AG04449 (cell line): ENCODE data around the gene STAT4.

Source experiments
- CTCF ChIA-PET: fragments of 350-600 bp; formaldehyde crosslinking; extraction: SDS; loops from one replicate; lab custom pipeline; 2021; ENCODE audit warnings: antibody characterized with exemption; lab: Yijun Ruan, JAX
- POLR2A ChIA-PET: fragments of 400-600, 350-600 bp; formaldehyde crosslinking; extraction: SDS; loops from one replicate; lab custom pipeline; 2020; ENCODE audit warnings: antibody characterized with exemption, inconsistent platforms; lab: Yijun Ruan, JAX
- DNase-seq: peaks from one replicate; pipeline ENCODE4 v3.0.0-alpha.2; 2010; ENCODE audit warnings: low read depth, low spot score
- H3K4me3 ChIP-seq: 2 replicates; pipeline ENCODE4 v1.5.1; 2011; ENCODE audit warnings: low read depth, mild to moderate bottlenecking, control low read depth, low read length
- CTCF ChIP-seq: IDR thresholded peaks from one replicate; pipeline ENCODE4 v1.5.1; 2011; ENCODE audit warnings: mild to moderate bottlenecking, moderate library complexity, low read length, control low read depth, inconsistent platforms; ENCODE audit not compliant: insufficient read depth; ENCODE audit errors: missing control alignments

Gene STAT4

DNA sequence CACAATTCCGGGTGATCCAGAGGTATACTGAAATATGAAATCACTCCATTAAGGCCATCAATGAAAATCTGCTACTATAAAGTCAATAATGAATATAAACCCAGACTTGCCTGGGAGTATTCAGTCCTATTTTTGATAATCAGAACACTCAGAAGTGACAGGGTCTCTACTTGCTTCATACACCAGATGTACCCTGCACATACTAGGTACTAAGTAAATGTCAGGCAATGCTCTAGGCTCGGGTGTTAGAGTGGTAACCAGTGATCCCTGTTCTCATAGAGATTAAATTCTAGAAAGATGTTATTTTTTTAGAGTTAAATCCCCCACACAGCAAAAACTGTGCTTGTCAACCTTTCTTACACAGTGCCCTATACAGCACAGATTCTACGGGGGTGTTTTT is 149.2 kb downstream of the STAT4 start:
- ChIA-PET POLR2A (interaction anchor here (1.1 kb wide), 1 partner anchor 10 kb away, joined by 3 read pairs; no protein-coding TSS in a partner anchor), CTCF (interaction anchor here (1.0 to 2.3 kb wide), 2 partner anchors 9 to 14 kb away, joined by 4 to 5 read pairs; no protein-coding TSS in a partner anchor)
- no peak overlapping the region for H3K4me3 ChIP-seq
- DNase-seq: no peak
- no peak for TF ChIP-seq CTCF

DNA sequence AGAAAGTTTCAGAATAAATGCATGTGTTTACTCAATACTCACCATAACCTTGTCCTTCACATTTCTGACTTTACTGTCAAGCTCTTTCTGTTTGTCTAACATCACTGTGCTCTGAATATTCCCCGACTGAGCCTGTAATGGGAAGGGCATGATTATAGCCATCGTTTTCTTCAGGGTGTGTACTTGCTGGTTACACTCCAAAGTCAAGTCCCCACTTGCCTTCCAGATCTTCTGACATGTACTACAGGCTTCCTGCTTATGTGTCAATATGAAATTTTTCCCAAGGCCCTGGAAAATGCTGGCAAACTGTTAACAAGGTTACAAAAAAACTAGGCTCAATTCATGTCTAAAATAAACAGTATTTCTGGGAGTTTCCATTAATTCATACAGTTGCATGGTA is 149.8 kb downstream of the STAT4 start:
- no peak for DNase-seq
- TF ChIP-seq CTCF: no peak
- no peak overlapping the region for H3K4me3 ChIP-seq
- ChIA-PET POLR2A (interaction anchor here (0.8 kb wide), 1 partner anchor 11 kb away, joined by 3 read pairs; no protein-coding TSS in a partner anchor), CTCF (interaction anchor here (1.0 to 2.3 kb wide), 2 partner anchors 9 to 13 kb away, joined by 4 to 5 read pairs; no protein-coding TSS in a partner anchor)

GRCh38 chr2:190999949-191000665 is 150.7 kb downstream of the STAT4 start:
- no peak for DNase-seq
- POLR2A ChIA-PET: interaction anchor here (0.8 kb wide), 1 partner anchor 12 kb away, joined by 3 read pairs; no protein-coding TSS in a partner anchor
- no peak overlapping the region for H3K4me3 ChIP-seq
- CTCF ChIA-PET: interaction anchor here (2.7 kb wide), 1 partner anchor 12 kb away, joined by 9 read pairs; no protein-coding TSS in a partner anchor
- no peak for TF ChIP-seq CTCF

DNA sequence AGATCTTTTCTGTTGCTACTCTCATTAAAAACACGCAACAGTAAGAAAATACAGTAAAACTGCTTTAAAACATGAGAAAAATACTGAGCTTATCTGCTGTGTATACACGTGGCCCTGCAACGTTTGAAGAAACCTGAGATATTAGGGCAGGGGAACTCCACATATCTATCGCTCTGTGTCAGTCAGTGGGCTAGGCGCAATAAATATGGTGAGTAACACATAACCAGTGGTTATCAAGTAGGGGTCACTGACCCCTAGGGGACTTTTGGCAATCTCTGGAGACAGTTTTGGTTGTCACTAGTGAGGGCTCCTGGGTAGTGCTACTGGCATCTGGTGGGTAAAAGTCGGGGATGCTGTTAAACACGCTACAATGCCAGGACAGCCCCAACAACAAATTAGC is 151.7 kb downstream of the STAT4 start:
- TF ChIP-seq CTCF: no peak
- ChIA-PET CTCF (interaction anchor here (2.7 kb wide), 1 partner anchor 11 kb away, joined by 9 read pairs; no protein-coding TSS in a partner anchor), POLR2A (no interaction called here)
- DNase-seq: no peak
- no peak overlapping the region for H3K4me3 ChIP-seq

- POLR2A ChIA-PET: no interaction called here
- CTCF ChIA-PET: interaction anchor here (0.6 to 3.0 kb wide), 10 partner anchors 9 to 161 kb away, joined by 3 to 24 read pairs (median 5); partner anchors contain the start of gene STAT1
- no peak overlapping the region for H3K4me3 ChIP-seq
- no peak for DNase-seq
- TF ChIP-seq CTCF: no peak
These were observed 153.2 kb downstream of the STAT4 start for GRCh38 chr2:190997526-190998113.

DNA sequence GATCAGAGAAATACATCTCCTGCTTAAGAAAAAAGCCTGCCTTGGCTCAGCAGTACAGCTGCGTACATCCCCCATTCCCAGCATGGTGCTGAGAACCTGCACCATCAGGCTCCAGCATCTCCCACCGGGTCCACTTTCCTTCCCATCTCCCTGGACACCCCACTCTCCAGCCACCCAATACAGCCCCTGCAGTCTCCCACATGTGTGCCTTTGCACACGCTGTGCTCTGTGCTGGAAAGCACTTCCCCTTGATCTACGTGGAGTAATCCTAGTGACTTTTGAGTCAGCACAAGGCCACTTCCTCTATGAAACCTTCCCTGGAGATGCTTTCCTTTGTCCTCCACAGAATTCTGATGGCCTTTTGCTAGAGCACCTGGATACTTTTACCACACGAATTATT is 153.8 kb downstream of the STAT4 start:
- TF ChIP-seq CTCF: no peak
- POLR2A ChIA-PET: no interaction called here
- CTCF ChIA-PET: interaction anchor here (0.6 to 3.0 kb wide), 21 partner anchors 8 to 162 kb away, joined by 3 to 24 read pairs (median 4); partner anchors contain the start of genes STAT1 and STAT4
- DNase-seq: no peak
- H3K4me3 ChIP-seq: no peak overlapping the region
